ENCODE results near the gene IL12RB2. TPM values are rescaled to one million over a fixed set of nuclear protein-coding genes. Genes with fewer than 3 reads are reported as not detected.

IL12RB2 gene
- total RNA-seq, 1 experiment from 2014 or later = 0.22 TPM

GRCh38 chr1:67436511-67437055, 128.9 kb downstream of the IL12RB2 start:
- Histone ChIP-seq H3K4me3 (replicated peaks in 1 of 2; ENCODE audit: low read depth in 1 of 2, low read length in 2 of 2) (no peak overlapping the region), H4K20me1 (ENCODE audit: insufficient read depth) (no peaks in the 10 kb centered on the region), H3K27me3 (ENCODE audit: insufficient read depth, low read length) (no peaks in the 10 kb centered on the region), H3K9ac (ENCODE audit: low read length) (no peak overlapping the region), H3K9me3 (ENCODE audit: control insufficient read depth in 1 of 2, insufficient read depth in 1 of 2, low read depth in 1 of 2, low read length in 2 of 2) (no peaks in the 10 kb centered on the region), H3K4me1 (ENCODE audit: control insufficient read depth in 1 of 2, insufficient read depth in 2 of 2, low read length in 2 of 2) (peaks cover 0 to 13% of the 10 kb centered on the region in 2 experiments; a peak in 3 of 4 replicates), H2AFZ (ENCODE audit: low read depth, low read length, poor library complexity, severe bottlenecking) (no peak overlapping the region), H3K79me2 (ENCODE audit: insufficient read depth, low read length) (no peaks in the 10 kb centered on the region), H3K9me2 (ENCODE audit: insufficient read depth) (no peaks in the 10 kb centered on the region), H3K36me3 (ENCODE audit: control insufficient read depth in 1 of 2, insufficient read depth in 2 of 2, low read length in 2 of 2) (no peaks in the 10 kb centered on the region), H3K27ac (ENCODE audit: low read depth, low read length) (no peak overlapping the region), H3K4me2 (ENCODE audit: low read length) (no peak overlapping the region)
- RAD21 ChIA-PET (ENCODE audit: low non-redundant PET in 1 of 2, low total read pairs in 2 of 2, uncharacterized antibody in 2 of 2, unreplicated experiment in 2 of 2) = no interaction called here
- intact Hi-C loops (cut with micrococcal nuclease) = no loop called here
- no peak for ATAC-seq
- no peak for TF ChIP-seq TCF7L2 (IDR thresholded peaks at IDR 0.05; ENCODE audit: borderline replicate concordance, extremely low read depth, insufficient read depth, insufficient read length)
- no peak for TF ChIP-seq SP1 (IDR thresholded peaks at IDR 0.05; ENCODE audit: low read depth)
- POLR2A ChIA-PET = no interaction called here
- CTCF ChIA-PET = no interaction called here
- no TSS peak for BruUV-seq (replicated peaks)
- no peak for DNase-seq (ENCODE audit: low read depth, low spot score)

DNA sequence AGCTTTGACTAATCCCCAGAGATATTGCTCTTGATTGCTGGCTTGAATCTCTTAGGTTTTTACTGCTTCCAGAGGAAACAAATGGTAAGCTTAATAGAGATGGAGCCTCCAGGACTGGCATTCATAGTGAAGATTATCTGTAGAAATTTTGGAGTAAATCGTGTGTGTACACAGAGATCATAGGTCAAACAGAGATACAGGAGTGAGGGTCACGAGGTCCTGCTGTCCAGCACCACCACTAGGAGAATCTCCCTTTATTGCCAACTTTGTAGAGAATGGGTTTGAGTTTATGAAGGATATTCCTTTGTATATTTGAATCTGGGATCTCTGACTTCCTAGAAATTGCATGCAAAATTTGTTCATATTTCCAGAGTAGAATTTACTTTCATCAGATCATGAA, 130.3 kb downstream of the IL12RB2 start:
- TF ChIP-seq SIN3A (IDR thresholded peaks at IDR 0.05; ENCODE audit: low read depth) (no peak), CBX3 (IDR thresholded peaks at IDR 0.05; ENCODE audit: low read depth) (no peak), SRF (IDR thresholded peaks at IDR 0.05; ENCODE audit: low read depth) (no peak), JUND (IDR thresholded peaks at IDR 0.05) (no peak), ZNF274 (IDR thresholded peaks at IDR 0.05; ENCODE audit: low read depth, low read length) (no peak), CEBPB (IDR thresholded peaks at IDR 0.05; ENCODE audit: low read depth) (no peak), EZH2phosphoT487 (IDR thresholded peaks at IDR 0.05; ENCODE audit: borderline replicate concordance) (no peak), MAX (IDR thresholded peaks at IDR 0.05) (no peak), POLR2A (IDR thresholded peaks at IDR 0.05; ENCODE audit: borderline replicate concordance, extremely low read depth, insufficient read depth, insufficient read length) (no peak), EGR1 (IDR thresholded peaks at IDR 0.05; ENCODE audit: low read depth) (no peak), REST (IDR thresholded peaks at IDR 0.05; ENCODE audit: low read depth) (no peak), POLR2AphosphoS5 (IDR thresholded peaks at IDR 0.05; ENCODE audit: low read depth, low read length) (no peak), EZH2 (IDR thresholded peaks at IDR 0.05) (no peak), ZFX (IDR thresholded peaks at IDR 0.05) (no peak), FOSL1 (IDR thresholded peaks at IDR 0.05; ENCODE audit: low read depth) (no peak), TCF7L2 (IDR thresholded peaks at IDR 0.05; ENCODE audit: borderline replicate concordance, extremely low read depth, insufficient read depth, insufficient read length) (no peak), ELF1 (IDR thresholded peaks at IDR 0.05; ENCODE audit: borderline replicate concordance, low read depth) (no peak)
- TF ChIP-seq, protein P1, sequence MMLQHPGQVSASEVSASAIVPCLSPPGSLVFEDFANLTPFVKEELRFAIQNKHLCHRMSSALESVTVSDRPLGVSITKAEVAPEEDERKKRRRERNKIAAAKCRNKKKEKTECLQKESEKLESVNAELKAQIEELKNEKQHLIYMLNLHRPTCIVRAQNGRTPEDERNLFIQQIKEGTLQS (IDR thresholded peaks at IDR 0.05) = no peak

More for the DNA sequence above, 130.3 kb downstream of the IL12RB2 start:
- no peak for ATAC-seq
- no peak overlapping the region for H3K27ac ChIP-seq (ENCODE audit: low read depth, low read length)
- no peak overlapping the region for H3K4me2 ChIP-seq (ENCODE audit: low read length)
- H3K79me2 ChIP-seq (ENCODE audit: insufficient read depth, low read length) = no peaks in the 10 kb centered on the region
- no peaks in the 10 kb centered on the region for H3K9me2 ChIP-seq (ENCODE audit: insufficient read depth)
- no peaks in the 10 kb centered on the region for H3K36me3 ChIP-seq (ENCODE audit: control insufficient read depth in 1 of 2, insufficient read depth in 2 of 2, low read length in 2 of 2)
- H3K9ac ChIP-seq (ENCODE audit: low read length) = no peak overlapping the region
- BruUV-seq (replicated peaks) = no TSS peak
- peaks cover 0 to 5% of the 10 kb centered on the region in 2 experiments; a peak in 1 of 4 replicates for H3K4me1 ChIP-seq (ENCODE audit: control insufficient read depth in 1 of 2, insufficient read depth in 2 of 2, low read length in 2 of 2)
- ChIA-PET CTCF (interaction anchor here (0.9 kb wide), 1 partner anchor 62 kb away, joined by 3 read pairs; no protein-coding TSS in a partner anchor), RAD21 (ENCODE audit: low non-redundant PET in 1 of 2, low total read pairs in 2 of 2, uncharacterized antibody in 2 of 2, unreplicated experiment in 2 of 2) (no interaction called here), POLR2A (no interaction called here)
- H4K20me1 ChIP-seq (ENCODE audit: insufficient read depth) = no peaks in the 10 kb centered on the region
- intact Hi-C loops (cut with micrococcal nuclease) = no loop called here
- no peak overlapping the region for H2AFZ ChIP-seq (ENCODE audit: low read depth, low read length, poor library complexity, severe bottlenecking)
- no peaks in the 10 kb centered on the region for H3K9me3 ChIP-seq (ENCODE audit: control insufficient read depth in 1 of 2, insufficient read depth in 1 of 2, low read depth in 1 of 2, low read length in 2 of 2)
- H3K4me3 ChIP-seq (replicated peaks in 1 of 2; ENCODE audit: low read depth in 1 of 2, low read length in 2 of 2) = no peak overlapping the region
- no peak for DNase-seq (ENCODE audit: low read depth, low spot score)
- no peaks in the 10 kb centered on the region for H3K27me3 ChIP-seq (ENCODE audit: insufficient read depth, low read length)
